HG03565 (cell line): ENCODE results near the gene TMEM72.
A peak's percentile ranks its signal among the peaks of the same experiment; 100 is the strongest.
"Not testable (repeated sequence)": the region's sequence is repeated elsewhere in the genome, so short reads cannot be mapped to it uniquely, and the experiment has no call there.

ENCODE experiments used
- ATAC-seq: cut with Tn5 transposase; IDR thresholded peaks from one replicate; pipeline ENCODE4 v1.9.1; 2021; ENCODE audit warnings: mild to moderate bottlenecking, moderate library complexity; ENCODE audit not compliant: unreplicated experiment

The TMEM72 gene

DNA sequence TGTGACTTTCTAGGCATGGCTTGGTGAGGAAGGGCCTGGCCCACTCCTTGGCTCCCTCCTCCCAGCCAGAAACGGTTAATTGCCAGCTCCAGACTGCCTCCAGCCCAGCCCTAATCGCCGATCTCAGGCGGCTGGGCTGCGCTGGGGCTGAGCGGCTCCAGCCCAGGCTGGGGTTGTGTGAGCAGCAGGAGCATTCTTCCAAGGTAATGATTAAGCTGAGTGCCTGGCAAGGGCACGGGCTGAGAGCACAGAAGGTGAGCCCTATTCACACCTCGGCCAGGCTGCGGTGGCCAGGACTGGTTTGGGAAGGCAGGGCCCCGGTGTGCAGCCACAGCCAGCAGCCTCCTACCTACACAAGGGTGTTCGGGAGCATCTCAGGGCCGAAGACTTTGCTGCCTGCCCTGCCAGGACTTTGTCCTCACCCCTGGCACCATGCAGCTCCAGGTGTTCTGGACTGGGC lies at the start of gene TMEM72:
TSS of gene TMEM72 (plus strand) at position 257 of the 460 bp plus-strand sequence. CDS start at position 433, 176 bp downstream.
- ATAC-seq, result no peak

DNA sequence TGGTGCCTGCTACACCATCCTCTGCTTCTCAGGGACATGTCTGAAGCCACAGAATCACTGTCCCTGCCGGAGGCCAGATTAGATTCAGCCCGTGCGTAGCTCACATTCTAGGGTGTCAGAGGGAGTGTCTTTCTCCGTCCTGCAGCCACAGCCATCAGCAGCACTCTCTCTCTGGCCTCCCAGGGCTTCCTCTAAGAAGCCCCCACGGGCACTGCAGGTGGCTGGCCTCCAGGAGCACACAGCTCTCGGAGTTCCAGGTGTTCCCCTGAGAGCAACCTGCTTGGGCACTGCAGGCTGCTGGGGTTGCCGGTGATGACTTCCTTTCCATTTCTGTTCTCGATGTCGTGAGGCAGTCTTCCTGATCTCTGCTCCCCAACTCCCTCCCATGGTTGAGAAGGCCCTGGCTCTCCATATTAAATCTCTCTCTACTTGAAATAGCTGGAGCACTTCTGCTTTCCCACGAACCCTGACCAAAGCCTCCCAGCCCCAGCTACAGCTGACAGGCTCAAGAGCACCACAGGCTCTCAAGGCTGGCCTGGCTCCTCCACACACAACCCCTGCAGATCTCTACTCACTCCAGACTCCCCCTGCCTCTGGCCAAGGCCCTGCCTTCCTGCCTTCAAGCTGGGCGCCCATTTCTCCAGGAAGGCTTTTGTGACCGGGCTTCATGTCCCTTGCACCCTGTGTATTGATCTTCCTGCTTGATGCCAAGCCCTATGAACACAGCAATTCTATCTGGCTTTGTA lies 49.0 kb upstream of the TMEM72 start:
- ATAC-seq, result no peak

DNA sequence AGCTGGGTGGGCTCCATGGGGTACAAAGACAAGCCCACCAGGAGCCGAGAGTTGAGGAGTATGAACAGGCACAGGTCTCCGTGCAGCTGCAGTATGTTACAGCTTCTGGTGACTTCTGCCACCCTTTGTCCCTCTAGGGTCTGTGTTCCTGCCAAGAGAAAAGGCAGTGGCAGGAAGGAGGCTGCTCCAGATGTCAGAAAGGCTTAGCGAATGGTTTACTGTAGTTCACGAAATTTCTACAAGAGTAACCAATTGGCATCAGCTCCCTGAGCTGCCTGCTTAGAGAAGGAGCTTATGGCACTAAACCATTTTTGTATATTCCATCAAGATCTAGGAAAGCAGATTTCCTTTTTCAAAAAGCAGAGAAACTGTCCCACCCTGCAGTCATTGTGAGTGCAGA lies 48.2 kb upstream of the TMEM72 start:
- no peak for ATAC-seq

- ATAC-seq, result no peak
These were observed 47.6 kb upstream of the TMEM72 start for GRCh38 chr10:44863344-44864047.

DNA sequence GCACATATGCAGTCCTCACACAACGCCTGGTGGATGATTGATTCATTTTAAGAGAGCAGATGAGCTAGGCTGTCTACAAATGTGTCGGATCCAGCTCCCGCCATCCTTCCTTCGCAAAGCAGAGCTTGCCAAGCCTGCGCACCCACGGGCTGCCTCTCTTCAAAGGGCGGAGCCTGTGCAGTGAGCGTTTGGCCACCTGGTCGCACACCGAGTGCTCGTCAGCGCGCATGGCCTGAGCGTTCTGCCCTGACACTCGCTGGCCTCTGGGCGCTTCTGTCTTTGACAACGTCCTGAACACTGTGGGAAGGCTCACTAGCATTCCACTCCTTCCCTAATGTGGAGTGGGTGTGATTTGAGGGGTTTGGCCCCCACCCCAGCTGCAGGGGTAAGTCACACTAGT lies 47.1 kb upstream of the TMEM72 start:
- ATAC-seq, result no peak

GRCh38 chr10:44864637-44865288 lies 46.4 kb upstream of the TMEM72 start:
- ATAC-seq, result peak; percentile 72

DNA sequence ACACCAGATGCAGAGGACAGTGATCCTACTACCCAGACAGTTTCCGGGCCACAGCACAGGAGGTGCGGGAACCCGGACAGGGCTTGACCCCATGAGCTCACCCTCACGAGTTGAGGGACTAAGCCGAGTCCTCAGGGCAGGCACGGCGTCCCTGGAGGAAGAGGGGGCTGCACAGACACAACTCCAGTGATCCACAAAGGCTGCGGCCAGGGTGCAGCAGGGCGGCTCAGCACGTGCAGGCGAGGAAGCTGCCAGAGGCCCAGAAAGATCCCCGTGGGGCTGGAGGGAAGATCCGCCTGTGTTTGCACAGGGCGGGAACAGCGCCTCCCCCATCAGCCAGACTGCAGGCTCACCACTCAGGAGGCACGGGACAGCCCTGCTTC lies 45.9 kb upstream of the TMEM72 start:
- ATAC-seq, result no peak

- not testable (repeated sequence) for ATAC-seq
These were observed 44.8 kb upstream of the TMEM72 start for GRCh38 chr10:44866367-44866766.

DNA sequence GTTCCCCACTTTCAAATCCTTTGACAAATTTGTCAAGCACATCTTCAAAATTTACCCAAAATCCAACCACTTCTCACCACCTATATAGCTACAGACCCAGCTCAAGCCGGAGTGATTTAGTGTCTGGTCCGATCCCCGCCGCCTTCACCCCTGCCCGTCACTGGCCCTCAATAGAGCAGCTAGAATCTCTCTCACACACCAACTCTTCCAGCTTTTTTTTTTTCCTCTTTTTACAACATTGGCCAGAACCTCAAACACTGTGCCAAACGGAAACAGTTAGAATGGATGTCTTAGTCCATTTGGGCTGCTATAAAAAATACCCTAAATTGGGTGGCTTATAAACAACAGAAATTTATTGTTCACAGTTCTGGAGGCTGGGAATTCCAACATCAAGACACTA lies 41.1 kb upstream of the TMEM72 start:
- no peak for ATAC-seq

GRCh38 chr10:44873160-44873559 lies 38.0 kb upstream of the TMEM72 start:
- no peak for ATAC-seq

GRCh38 chr10:44874166-44874565 lies 37.0 kb upstream of the TMEM72 start:
- no peak for ATAC-seq

DNA sequence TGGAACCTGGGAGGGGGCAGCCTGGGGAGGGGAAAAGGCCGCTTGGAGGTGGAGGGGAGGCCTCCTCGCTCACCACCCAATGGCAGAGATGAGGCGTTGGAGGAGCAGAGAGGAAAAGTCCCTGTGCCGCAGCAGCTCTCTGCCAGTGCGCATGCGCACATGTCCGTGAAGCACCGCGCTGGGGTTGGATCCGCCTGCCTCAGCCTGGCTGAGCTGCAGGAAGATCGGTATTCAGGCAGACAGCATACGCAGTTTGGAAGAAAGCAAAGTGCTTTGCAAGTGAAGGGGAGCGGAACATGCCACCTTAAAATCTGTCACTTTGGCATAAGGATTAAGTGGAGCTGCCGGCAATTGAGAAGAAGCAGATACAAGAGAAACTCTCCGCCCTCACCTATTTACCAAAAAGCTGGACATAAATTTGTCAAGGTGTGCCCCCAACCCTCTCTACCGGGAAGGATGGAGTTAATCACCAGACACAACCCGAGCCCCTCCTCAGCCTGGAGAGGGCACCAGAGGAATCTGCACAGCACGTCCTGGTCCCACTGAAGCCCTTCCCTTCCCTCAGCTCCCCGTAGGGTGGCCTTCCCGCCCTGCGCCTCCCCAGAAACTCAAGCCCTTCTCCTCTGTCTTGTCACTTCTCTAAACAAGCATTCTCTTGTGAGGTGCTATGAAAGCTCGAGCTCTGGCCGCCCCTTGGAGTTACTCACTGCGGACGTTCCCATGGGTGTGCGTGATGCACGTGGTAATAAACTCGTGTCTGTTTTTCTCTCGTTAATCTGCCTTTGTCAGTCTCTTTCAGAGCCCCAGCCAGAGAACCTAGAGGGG lies 32.2 kb upstream of the TMEM72 start:
- ATAC-seq, result peak; percentile 90

GRCh38 chr10:44879531-44879899 lies 31.6 kb upstream of the TMEM72 start:
- ATAC-seq, result no peak

DNA sequence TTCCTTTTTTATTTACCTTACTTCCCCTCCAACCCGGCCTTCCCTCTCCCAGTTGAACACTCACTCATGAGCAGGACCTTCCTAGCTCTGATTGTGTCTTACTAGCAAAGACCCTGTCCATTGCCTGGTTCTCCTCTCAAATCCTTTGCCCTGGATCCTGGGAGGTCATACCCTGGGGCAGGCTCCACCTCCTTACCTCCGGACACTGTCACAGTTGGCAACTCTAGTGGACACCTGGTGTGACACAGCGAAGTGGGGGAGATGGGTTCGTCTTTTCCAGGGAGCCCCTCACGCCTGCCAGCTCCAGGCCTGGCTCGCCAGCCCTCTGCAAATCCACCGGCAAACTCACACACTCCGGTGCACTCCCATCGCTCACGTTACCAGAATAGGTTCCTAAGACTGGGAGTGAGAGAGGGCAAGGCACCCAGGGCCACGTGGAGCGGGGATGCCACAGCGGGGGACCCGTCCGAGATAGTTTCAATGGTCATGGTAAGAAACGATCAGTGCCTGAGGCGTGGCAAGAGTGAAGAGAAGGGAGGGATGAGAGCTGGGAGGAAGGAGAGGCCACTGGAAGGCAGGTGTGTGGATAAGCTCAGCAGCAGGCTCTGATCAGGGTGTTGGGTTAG lies 30.9 kb upstream of the TMEM72 start:
- ATAC-seq, result no peak

DNA sequence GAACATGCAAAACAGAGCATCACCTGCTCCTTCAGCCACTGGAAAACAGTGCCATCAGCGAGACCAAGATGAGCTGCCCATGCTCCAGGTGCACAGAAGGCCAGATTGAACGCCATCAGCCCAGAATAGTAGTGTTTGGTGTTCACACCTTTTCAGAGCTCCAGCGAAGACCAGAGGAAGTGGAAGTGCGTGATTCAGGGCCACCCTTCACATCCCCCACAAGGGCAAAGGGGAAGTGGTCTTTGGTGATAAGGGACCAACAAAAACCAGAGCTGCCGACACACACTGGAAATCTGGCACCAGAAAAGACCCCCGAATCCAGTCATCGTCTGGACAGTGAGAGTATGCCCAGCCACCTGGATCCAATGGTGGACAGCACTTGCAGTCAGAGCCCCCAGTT lies 29.5 kb upstream of the TMEM72 start:
- ATAC-seq, result no peak

- no peak for ATAC-seq
These were observed 28.9 kb upstream of the TMEM72 start for GRCh38 chr10:44882166-44882720.

- ATAC-seq, result no peak
These were observed 27.4 kb upstream of the TMEM72 start for GRCh38 chr10:44883593-44884331.

- ATAC-seq, result no peak
These were observed 25.4 kb upstream of the TMEM72 start for GRCh38 chr10:44885710-44886109.

GRCh38 chr10:44886966-44887365 lies 24.2 kb upstream of the TMEM72 start:
- no peak for ATAC-seq

- ATAC-seq, result no peak
These were observed 22.3 kb upstream of the TMEM72 start for GRCh38 chr10:44888886-44889285.
